ENCODE measurements around the gene GNB1. TPM values are rescaled to one million over a fixed set of nuclear protein-coding genes. Genes with fewer than 3 reads are reported as not detected.

GNB1 gene
- total and polyA plus RNA-seq, 10 of the 15 experiments (the other 5 are each of a cell fraction or from before 2014, with no cell fraction given) = 23.0 to 392 (median 93.9) TPM

DNA sequence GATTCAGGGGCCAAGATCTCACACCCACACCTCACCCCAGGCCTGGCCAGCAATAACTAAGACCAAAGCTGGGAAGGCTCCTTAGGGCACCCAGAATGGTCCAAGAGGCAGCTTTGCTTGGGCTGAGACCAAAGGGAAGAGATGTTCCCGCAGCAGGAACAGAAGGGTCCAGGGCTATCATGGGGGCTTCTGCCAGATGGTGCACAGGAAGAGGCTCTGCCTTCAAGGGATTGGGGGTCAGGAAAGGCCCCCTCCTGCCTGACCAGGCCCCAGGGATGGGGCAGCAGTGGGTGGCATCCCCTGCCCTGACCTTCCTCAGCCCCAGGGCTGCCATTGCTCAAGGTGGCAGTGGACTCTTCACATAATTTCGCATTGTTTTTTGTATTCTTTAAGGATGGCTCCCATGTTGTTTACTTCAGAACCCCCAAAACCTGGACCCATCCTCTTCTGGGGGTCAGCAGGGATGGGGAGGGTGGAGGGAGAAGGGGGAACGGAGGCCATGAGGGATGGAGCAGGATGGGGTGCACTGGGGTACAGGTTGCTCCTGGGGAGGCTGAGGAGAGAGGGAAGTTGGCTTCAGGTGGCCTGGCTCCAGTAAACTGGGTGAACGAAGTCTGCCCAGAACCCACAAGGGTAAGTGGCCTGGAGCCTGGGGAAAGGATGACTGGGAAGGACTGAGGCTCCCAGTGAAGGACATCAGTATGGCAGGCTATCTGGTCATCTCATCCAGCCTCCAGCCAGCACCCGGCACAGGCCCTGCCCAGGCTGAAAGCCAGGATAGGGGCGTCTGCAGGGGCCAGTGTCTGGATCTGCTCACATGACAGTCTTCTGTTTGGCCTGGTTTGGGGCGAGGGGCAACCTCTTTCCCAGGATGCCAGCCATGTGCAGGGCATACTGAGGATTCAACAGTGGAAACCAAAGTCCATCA is 110.0 kb downstream of the GNB1 start:
- ATAC-seq = no peak
- in situ Hi-C loops (cut with MboI) = loop anchor here (10.0 kb wide), 1 partner anchor 124 kb away; no protein-coding TSS in a partner anchor
- Histone ChIP-seq H3K4me1 (ENCODE audit: control insufficient read depth, insufficient read depth, low read length) (peaks cover 46% of the 10 kb centered on the region), H3K36me3 (ENCODE audit: control insufficient read depth in 2 of 2, insufficient read depth in 2 of 2, low read length in 1 of 2) (peaks cover 0 to 6% of the 10 kb centered on the region in 2 experiments; a peak in 2 of 4 replicates), H3K9me3 (replicated peaks; ENCODE audit: control insufficient read depth, insufficient read depth, low read length) (no peaks in the 10 kb centered on the region), H3K27ac (ENCODE audit: control insufficient read depth, insufficient read depth) (peak overlapping the region; percentile 98), H3K9ac (ENCODE audit: control insufficient read depth, insufficient read depth, low read length) (peak overlapping the region; percentile 76), H3K27me3 (replicated peaks in 1 of 2; ENCODE audit: control insufficient read depth in 2 of 2, insufficient read depth in 2 of 2, low read length in 1 of 2) (no peaks in the 10 kb centered on the region), H2AFZ (ENCODE audit: control insufficient read depth, low read depth, low read length) (no peak overlapping the region), H3K4me3 (peak overlapping the region; percentile 56; the same call in 1 of the 2 replicates), H3K79me2 (ENCODE audit: control insufficient read depth, insufficient read depth, low read length) (peaks cover 23% of the 10 kb centered on the region), H3K4me2 (ENCODE audit: control insufficient read depth, insufficient read depth) (peak overlapping the region; percentile 98), H4K20me1 (ENCODE audit: control insufficient read depth, insufficient read depth) (no peaks in the 10 kb centered on the region)
- no TSS peak for BruUV-seq (replicated peaks)
- intact Hi-C loops (cut with micrococcal nuclease; ENCODE audit: unreplicated experiment) = loop anchor here (1.0 kb wide), 1 partner anchor 125 kb away; no protein-coding TSS in a partner anchor
- FAIRE-seq = no peak
- POLR2A ChIA-PET = interaction anchor here (0.5 to 2.8 kb wide), 7 partner anchors 9 to 128 kb away, joined by 3 to 14 read pairs (median 5); no protein-coding TSS in a partner anchor
- 45% methylated on average over 7 of the region's 7 CpGs for WGBS (ENCODE audit: insufficient coverage, insufficient replicate concordance, low lambda C conversion rate, missing lambda C conversion rate)
- SMC1A ChIA-PET (ENCODE audit: uncharacterized antibody, unreplicated experiment) = interaction anchor here (0.7 to 1.8 kb wide), 10 partner anchors 8 to 128 kb away, joined by 3 to 12 read pairs (median 4); no protein-coding TSS in a partner anchor
- DNase-seq (ENCODE audit: low read depth, low spot score) = no peak
- RAD21 ChIA-PET (ENCODE audit: unreplicated experiment) = interaction anchor here (0.7 to 2.1 kb wide), 8 partner anchors 29 to 126 kb away, joined by 3 to 33 read pairs (median 4); no protein-coding TSS in a partner anchor
- CTCF ChIA-PET = interaction anchor here (0.9 to 2.8 kb wide), 12 partner anchors 9 to 128 kb away, joined by 3 to 16 read pairs (median 5); no protein-coding TSS in a partner anchor
- TF ChIP-seq, protein P1, sequence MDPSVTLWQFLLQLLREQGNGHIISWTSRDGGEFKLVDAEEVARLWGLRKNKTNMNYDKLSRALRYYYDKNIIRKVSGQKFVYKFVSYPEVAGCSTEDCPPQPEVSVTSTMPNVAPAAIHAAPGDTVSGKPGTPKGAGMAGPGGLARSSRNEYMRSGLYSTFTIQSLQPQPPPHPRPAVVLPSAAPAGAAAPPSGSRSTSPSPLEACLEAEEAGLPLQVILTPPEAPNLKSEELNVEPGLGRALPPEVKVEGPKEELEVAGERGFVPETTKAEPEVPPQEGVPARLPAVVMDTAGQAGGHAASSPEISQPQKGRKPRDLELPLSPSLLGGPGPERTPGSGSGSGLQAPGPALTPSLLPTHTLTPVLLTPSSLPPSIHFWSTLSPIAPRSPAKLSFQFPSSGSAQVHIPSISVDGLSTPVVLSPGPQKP (IDR thresholded peaks at IDR 0.05; ENCODE audit: low read depth, low read length) = no peak
- TF ChIP-seq, protein P2, sequence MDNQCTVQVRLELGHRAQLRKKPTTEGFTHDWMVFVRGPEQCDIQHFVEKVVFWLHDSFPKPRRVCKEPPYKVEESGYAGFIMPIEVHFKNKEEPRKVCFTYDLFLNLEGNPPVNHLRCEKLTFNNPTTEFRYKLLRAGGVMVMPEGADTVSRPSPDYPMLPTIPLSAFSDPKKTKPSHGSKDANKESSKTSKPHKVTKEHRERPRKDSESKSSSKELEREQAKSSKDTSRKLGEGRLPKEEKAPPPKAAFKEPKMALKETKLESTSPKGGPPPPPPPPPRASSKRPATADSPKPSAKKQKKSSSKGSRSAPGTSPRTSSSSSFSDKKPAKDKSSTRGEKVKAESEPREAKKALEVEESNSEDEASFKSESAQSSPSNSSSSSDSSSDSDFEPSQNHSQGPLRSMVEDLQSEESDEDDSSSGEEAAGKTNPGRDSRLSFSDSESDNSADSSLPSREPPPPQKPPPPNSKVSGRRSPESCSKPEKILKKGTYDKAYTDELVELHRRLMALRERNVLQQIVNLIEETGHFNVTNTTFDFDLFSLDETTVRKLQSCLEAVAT (IDR thresholded peaks at IDR 0.05) = peak; percentile 1; the same call in 1 of the 2 replicates
- TF ChIP-seq SMC3 (IDR thresholded peaks at IDR 0.05; ENCODE audit: borderline replicate concordance, low read length) = no peak
- TF ChIP-seq EGR1 (IDR thresholded peaks at IDR 0.05; ENCODE audit: borderline replicate concordance in 1 of 2, low read depth in 2 of 2, low read length in 2 of 2) = 0 out of 3 replicates have a peak, but pooled peaks of 1 of the 2 experiments have one; percentile 34
- TF ChIP-seq, protein P3, sequence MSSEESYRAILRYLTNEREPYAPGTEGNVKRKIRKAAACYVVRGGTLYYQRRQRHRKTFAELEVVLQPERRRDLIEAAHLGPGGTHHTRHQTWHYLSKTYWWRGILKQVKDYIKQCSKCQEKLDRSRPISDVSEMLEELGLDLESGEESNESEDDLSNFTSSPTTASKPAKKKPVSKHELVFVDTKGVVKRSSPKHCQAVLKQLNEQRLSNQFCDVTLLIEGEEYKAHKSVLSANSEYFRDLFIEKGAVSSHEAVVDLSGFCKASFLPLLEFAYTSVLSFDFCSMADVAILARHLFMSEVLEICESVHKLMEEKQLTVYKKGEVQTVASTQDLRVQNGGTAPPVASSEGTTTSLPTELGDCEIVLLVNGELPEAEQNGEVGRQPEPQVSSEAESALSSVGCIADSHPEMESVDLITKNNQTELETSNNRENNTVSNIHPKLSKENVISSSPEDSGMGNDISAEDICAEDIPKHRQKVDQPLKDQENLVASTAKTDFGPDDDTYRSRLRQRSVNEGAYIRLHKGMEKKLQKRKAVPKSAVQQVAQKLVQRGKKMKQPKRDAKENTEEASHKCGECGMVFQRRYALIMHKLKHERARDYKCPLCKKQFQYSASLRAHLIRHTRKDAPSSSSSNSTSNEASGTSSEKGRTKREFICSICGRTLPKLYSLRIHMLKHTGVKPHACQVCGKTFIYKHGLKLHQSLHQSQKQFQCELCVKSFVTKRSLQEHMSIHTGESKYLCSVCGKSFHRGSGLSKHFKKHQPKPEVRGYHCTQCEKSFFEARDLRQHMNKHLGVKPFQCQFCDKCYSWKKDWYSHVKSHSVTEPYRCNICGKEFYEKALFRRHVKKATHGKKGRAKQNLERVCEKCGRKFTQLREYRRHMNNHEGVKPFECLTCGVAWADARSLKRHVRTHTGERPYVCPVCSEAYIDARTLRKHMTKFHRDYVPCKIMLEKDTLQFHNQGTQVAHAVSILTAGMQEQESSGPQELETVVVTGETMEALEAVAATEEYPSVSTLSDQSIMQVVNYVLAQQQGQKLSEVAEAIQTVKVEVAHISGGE (CRISPR knock-in tag; IDR thresholded peaks at IDR 0.05) = peak; percentile 39; the same call in 1 of the 2 replicates
- TF ChIP-seq GATAD2B (conservative IDR thresholded peaks at IDR 0.05; ENCODE audit: low read depth) = 0 out of 2 replicates have a peak, but pooled peaks have one; percentile 11
- TF ChIP-seq, protein P4, sequence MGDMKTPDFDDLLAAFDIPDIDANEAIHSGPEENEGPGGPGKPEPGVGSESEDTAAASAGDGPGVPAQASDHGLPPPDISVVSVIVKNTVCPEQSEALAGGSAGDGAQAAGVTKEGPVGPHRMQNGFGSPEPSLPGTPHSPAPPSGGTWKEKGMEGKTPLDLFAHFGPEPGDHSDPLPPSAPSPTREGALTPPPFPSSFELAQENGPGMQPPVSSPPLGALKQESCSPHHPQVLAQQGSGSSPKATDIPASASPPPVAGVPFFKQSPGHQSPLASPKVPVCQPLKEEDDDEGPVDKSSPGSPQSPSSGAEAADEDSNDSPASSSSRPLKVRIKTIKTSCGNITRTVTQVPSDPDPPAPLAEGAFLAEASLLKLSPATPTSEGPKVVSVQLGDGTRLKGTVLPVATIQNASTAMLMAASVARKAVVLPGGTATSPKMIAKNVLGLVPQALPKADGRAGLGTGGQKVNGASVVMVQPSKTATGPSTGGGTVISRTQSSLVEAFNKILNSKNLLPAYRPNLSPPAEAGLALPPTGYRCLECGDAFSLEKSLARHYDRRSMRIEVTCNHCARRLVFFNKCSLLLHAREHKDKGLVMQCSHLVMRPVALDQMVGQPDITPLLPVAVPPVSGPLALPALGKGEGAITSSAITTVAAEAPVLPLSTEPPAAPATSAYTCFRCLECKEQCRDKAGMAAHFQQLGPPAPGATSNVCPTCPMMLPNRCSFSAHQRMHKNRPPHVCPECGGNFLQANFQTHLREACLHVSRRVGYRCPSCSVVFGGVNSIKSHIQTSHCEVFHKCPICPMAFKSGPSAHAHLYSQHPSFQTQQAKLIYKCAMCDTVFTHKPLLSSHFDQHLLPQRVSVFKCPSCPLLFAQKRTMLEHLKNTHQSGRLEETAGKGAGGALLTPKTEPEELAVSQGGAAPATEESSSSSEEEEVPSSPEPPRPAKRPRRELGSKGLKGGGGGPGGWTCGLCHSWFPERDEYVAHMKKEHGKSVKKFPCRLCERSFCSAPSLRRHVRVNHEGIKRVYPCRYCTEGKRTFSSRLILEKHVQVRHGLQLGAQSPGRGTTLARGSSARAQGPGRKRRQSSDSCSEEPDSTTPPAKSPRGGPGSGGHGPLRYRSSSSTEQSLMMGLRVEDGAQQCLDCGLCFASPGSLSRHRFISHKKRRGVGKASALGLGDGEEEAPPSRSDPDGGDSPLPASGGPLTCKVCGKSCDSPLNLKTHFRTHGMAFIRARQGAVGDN (IDR thresholded peaks at IDR 0.05) = 0 out of 2 replicates have a peak, but pooled peaks have one; percentile 82
- no peak for TF ChIP-seq PML (IDR thresholded peaks at IDR 0.05; ENCODE audit: low read length)
- TF ChIP-seq SP1 (IDR thresholded peaks at IDR 0.05; ENCODE audit: low read depth, low read length) = no peak
- 0 out of 2 replicates have a peak, but pooled peaks have one; percentile 36 for TF ChIP-seq IKZF1 (conservative IDR thresholded peaks at IDR 0.05)

All from GM12878 (cell line).